Measurements from ENCODE around the gene C20orf141.

The C20orf141 gene

DNA sequence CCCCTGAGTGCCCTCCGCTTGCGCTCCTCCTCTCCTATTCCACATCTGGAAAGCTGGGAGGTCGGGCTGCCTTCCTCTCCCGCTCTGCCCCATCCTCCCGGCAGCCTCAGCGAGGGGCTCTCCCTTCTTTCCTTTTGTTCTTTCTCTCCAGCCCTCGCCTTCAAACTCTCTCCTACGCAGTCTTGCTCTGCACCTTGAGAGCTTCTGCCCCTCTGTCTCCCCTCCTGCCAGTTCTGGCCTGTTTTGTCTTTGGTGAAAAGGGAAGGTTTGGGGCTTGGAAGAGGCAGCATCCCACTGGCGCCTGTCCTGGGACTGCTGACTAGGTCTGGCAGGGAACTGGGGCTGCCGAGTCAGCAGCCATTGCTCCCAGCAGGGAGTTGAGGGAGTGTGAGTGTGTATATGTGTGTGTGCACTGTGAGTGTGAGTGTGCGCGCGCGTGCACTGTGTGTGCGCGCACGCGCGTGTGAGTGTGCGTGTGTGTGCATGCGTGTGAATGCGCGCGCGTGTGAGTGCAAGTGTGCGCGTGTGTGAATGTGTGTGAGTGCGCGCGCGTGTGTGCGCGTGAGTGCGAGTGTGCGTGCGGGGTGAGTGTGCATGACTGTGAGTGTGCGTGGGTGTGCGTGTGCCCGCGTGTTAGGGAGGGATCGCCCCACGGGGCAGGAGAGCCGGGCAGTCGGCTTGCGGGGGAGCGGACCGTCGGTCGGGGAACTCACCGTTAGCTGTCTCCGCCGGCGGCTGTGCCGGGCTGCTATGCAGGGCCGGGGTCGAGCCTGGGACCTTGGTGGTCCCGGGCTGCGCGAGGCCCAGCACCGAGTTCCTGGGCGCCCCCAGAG lies 14.9 kb upstream of the C20orf141 start:
- Histone ChIP-seq H3K4me3 (ENCODE audit: low read depth, low read length, poor library complexity, severe bottlenecking) (no peak overlapping the region), H3F3A (ENCODE audit: insufficient read depth, low read length) (no peaks in the 10 kb centered on the region), H3K27me3 (ENCODE audit: insufficient read depth, low read length) (peaks cover 6% of the 10 kb centered on the region; the same call in 1 of the 2 replicates), H3K9ac (ENCODE audit: low read length) (no peak overlapping the region), H3K4me1 (ENCODE audit: insufficient read depth, low read length, severe bottlenecking) (no peaks in the 10 kb centered on the region), H3K4me2 (ENCODE audit: low read length) (no peak overlapping the region), H3K79me2 (ENCODE audit: insufficient read depth, low read length) (no peaks in the 10 kb centered on the region), H3K9me3 (ENCODE audit: low read length) (no peaks in the 10 kb centered on the region), H4K20me1 (ENCODE audit: insufficient read depth, low read length) (no peaks in the 10 kb centered on the region), H3K36me3 (ENCODE audit: insufficient read depth, low read length) (no peaks in the 10 kb centered on the region), H3K9me2 (ENCODE audit: low read depth, low read length) (no peaks in the 10 kb centered on the region), H3K27ac (ENCODE audit: low read depth, low read length, poor library complexity, severe bottlenecking) (no peak overlapping the region), H2AFZ (ENCODE audit: low read length) (no peak overlapping the region)
- TF ChIP-seq EZH2 (IDR thresholded peaks at IDR 0.05; ENCODE audit: borderline replicate concordance, low read length): no peak
- TF ChIP-seq, protein P1, sequence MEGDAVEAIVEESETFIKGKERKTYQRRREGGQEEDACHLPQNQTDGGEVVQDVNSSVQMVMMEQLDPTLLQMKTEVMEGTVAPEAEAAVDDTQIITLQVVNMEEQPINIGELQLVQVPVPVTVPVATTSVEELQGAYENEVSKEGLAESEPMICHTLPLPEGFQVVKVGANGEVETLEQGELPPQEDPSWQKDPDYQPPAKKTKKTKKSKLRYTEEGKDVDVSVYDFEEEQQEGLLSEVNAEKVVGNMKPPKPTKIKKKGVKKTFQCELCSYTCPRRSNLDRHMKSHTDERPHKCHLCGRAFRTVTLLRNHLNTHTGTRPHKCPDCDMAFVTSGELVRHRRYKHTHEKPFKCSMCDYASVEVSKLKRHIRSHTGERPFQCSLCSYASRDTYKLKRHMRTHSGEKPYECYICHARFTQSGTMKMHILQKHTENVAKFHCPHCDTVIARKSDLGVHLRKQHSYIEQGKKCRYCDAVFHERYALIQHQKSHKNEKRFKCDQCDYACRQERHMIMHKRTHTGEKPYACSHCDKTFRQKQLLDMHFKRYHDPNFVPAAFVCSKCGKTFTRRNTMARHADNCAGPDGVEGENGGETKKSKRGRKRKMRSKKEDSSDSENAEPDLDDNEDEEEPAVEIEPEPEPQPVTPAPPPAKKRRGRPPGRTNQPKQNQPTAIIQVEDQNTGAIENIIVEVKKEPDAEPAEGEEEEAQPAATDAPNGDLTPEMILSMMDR (IDR thresholded peaks at IDR 0.05; ENCODE audit: low read length): no peak

DNA sequence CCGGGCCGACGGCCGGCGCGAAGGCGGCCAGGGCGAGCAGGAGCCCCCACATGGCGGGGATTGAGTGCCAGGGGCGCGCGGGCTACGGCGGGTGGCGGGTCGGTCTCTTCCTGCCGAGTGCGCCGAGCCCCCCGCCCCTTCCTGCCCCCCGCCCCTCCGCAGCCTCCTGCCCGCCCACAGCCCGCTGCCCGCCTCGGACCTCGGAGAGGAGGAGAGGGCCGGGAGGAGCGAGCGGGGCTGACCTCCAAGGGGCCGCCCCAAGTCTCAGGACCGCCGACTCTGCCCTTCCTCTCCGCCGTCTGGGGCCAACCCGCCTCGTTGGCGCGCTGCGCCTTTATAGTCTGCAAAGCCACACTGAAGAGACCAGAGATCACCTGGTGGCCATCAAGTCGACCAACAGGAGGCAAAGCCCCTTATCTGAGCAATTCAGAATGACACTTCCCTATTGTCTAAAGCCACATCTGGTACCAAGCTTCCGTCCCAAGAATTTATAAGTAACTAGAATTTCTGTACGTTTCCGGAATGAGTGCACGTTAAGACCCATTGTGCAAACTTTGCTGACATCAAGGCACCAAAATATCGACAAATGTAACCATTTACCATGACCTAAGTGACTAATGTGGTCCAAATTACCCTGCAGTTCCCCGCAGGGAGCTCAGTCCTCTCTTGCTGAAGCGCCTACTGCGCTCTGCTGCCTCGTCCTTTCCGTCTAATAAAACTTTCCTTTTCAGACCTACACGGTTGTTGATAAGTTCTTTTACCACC lies 14.1 kb upstream of the C20orf141 start, which contains the start of gene CPXM1:
Gene CPXM1, minus strand, starts transcription at position 107 of the 765 bp plus-strand sequence. Its CDS starts 55 bp downstream, at position 52.
- Histone ChIP-seq H3K4me1 (ENCODE audit: insufficient read depth, low read length, severe bottlenecking) (no peaks in the 10 kb centered on the region), H3K9ac (ENCODE audit: low read length) (no peak within 1 kb of the TSS), H3K9me2 (ENCODE audit: low read depth, low read length) (no peaks in the 10 kb centered on the region), H3K4me2 (ENCODE audit: low read length) (no peak within 1 kb of the TSS), H3K36me3 (ENCODE audit: insufficient read depth, low read length) (no peaks in the 10 kb centered on the region), H3K27me3 (ENCODE audit: insufficient read depth, low read length) (peaks cover 6% of the 10 kb centered on the region; the same call in 1 of the 2 replicates), H3F3A (ENCODE audit: insufficient read depth, low read length) (no peaks in the 10 kb centered on the region), H3K9me3 (ENCODE audit: low read length) (no peaks in the 10 kb centered on the region), H4K20me1 (ENCODE audit: insufficient read depth, low read length) (no peaks in the 10 kb centered on the region), H2AFZ (ENCODE audit: low read length) (no peak within 1 kb of the TSS), H3K4me3 (ENCODE audit: low read depth, low read length, poor library complexity, severe bottlenecking) (no peak within 1 kb of the TSS), H3K27ac (ENCODE audit: low read depth, low read length, poor library complexity, severe bottlenecking) (no peak within 1 kb of the TSS), H3K79me2 (ENCODE audit: insufficient read depth, low read length) (no peaks in the 10 kb centered on the region)
- TF ChIP-seq, protein P1 (IDR thresholded peaks at IDR 0.05; ENCODE audit: low read length): no peak
- no peak for TF ChIP-seq EZH2 (IDR thresholded peaks at IDR 0.05; ENCODE audit: borderline replicate concordance, low read length)

DNA sequence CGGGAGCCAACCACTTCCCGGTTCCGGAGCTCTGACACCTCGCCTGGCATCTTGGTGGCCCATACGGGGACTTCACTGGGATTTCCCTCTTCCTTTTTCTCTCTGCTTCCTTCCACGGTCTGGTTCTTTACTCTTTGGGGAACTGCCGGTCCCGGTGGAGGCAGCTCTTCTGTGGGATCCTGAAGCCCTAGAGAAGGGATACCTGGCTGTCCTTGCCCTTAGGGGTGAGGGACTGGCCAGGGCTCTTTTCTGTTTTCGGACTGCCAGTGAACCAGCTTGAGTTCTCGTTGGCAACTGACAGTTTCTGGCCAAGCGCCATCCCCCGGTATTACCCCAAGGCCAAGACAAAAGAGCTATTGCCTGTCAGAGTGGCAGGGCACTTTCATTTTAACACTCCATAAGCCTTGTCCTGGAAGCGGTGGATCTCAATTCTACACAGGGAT lies 13.5 kb upstream of the C20orf141 start:
- Histone ChIP-seq H2AFZ (ENCODE audit: low read length) (no peak overlapping the region), H3K27me3 (ENCODE audit: insufficient read depth, low read length) (peaks cover 4% of the 10 kb centered on the region; the same call in 1 of the 2 replicates), H3K27ac (ENCODE audit: low read depth, low read length, poor library complexity, severe bottlenecking) (no peak overlapping the region)

More for the DNA sequence above, 13.5 kb upstream of the C20orf141 start:
- Histone ChIP-seq H3K9me3 (ENCODE audit: low read length) (no peaks in the 10 kb centered on the region), H3K36me3 (ENCODE audit: insufficient read depth, low read length) (no peaks in the 10 kb centered on the region), H3K4me1 (ENCODE audit: insufficient read depth, low read length, severe bottlenecking) (no peaks in the 10 kb centered on the region), H3K79me2 (ENCODE audit: insufficient read depth, low read length) (no peaks in the 10 kb centered on the region), H4K20me1 (ENCODE audit: insufficient read depth, low read length) (no peaks in the 10 kb centered on the region), H3K9me2 (ENCODE audit: low read depth, low read length) (no peaks in the 10 kb centered on the region), H3K4me3 (ENCODE audit: low read depth, low read length, poor library complexity, severe bottlenecking) (no peak overlapping the region), H3K9ac (ENCODE audit: low read length) (no peak overlapping the region), H3F3A (ENCODE audit: insufficient read depth, low read length) (no peaks in the 10 kb centered on the region), H3K4me2 (ENCODE audit: low read length) (no peak overlapping the region)
- no peak for TF ChIP-seq EZH2 (IDR thresholded peaks at IDR 0.05; ENCODE audit: borderline replicate concordance, low read length)
- TF ChIP-seq, protein P1 (IDR thresholded peaks at IDR 0.05; ENCODE audit: low read length): no peak
